Measurements from ENCODE around the gene TLE5. TPM values are rescaled to one million over a fixed set of nuclear protein-coding genes. Genes with fewer than 3 reads are reported as not detected.
A peak's percentile ranks its signal among the peaks of the same experiment; 100 is the strongest.

The TLE5 gene
- total RNA-seq, 1 experiment from 2014 or later: 360 TPM

- TF ChIP-seq EZH2 (IDR thresholded peaks at IDR 0.05; ENCODE audit: borderline replicate concordance, low read depth, low read length, poor library complexity, severe bottlenecking): no peak
- TF ChIP-seq, protein P1, sequence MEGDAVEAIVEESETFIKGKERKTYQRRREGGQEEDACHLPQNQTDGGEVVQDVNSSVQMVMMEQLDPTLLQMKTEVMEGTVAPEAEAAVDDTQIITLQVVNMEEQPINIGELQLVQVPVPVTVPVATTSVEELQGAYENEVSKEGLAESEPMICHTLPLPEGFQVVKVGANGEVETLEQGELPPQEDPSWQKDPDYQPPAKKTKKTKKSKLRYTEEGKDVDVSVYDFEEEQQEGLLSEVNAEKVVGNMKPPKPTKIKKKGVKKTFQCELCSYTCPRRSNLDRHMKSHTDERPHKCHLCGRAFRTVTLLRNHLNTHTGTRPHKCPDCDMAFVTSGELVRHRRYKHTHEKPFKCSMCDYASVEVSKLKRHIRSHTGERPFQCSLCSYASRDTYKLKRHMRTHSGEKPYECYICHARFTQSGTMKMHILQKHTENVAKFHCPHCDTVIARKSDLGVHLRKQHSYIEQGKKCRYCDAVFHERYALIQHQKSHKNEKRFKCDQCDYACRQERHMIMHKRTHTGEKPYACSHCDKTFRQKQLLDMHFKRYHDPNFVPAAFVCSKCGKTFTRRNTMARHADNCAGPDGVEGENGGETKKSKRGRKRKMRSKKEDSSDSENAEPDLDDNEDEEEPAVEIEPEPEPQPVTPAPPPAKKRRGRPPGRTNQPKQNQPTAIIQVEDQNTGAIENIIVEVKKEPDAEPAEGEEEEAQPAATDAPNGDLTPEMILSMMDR (conservative IDR thresholded peaks at IDR 0.05; ENCODE audit: low read depth, low read length): no peak
- H3K4me1 ChIP-seq (ENCODE audit: insufficient read depth, low read length, poor library complexity, severe bottlenecking): peaks cover 16% of the 10 kb centered on the region
- no peak for DNase-seq (ENCODE audit: low spot score)
- no peaks in the 10 kb centered on the region for H3K27me3 ChIP-seq (replicated peaks; ENCODE audit: insufficient read depth, low read depth, low read length, poor library complexity)
- ChIA-PET CTCF (no interaction called here), POLR2A (ENCODE audit: low non-redundant PET) (interaction anchor here (0.5 kb wide), 1 partner anchor 783 kb away, joined by 4 read pairs; the partner anchor contains the start of gene ATCAY)
- intact Hi-C loops (cut with micrococcal nuclease; ENCODE audit: unreplicated experiment): no loop called here
- H3K36me3 ChIP-seq (ENCODE audit: insufficient read depth, low read length, poor library complexity, severe bottlenecking): no peaks in the 10 kb centered on the region
- no peak overlapping the region for H3K27ac ChIP-seq (ENCODE audit: low read depth, low read length, poor library complexity, severe bottlenecking)
- no peak overlapping the region for H3K4me3 ChIP-seq (ENCODE audit: low read depth, low read length, poor library complexity, severe bottlenecking)
- BruUV-seq (replicated peaks): no TSS peak
- H3K9me3 ChIP-seq (ENCODE audit: low read depth, low read length, poor library complexity, severe bottlenecking): no peaks in the 10 kb centered on the region
Measured at GRCh38 chr19:3097442-3097871, 35.2 kb upstream of the TLE5 start.

- intact Hi-C loops (cut with micrococcal nuclease; ENCODE audit: unreplicated experiment): no loop called here
- H3K27me3 ChIP-seq (replicated peaks; ENCODE audit: insufficient read depth, low read depth, low read length, poor library complexity): no peaks in the 10 kb centered on the region
- ChIA-PET CTCF (no interaction called here), POLR2A (ENCODE audit: low non-redundant PET) (no interaction called here)
- no peaks in the 10 kb centered on the region for H3K9me3 ChIP-seq (ENCODE audit: low read depth, low read length, poor library complexity, severe bottlenecking)
- H3K4me1 ChIP-seq (ENCODE audit: insufficient read depth, low read length, poor library complexity, severe bottlenecking): peaks cover 16% of the 10 kb centered on the region
- no peaks in the 10 kb centered on the region for H3K36me3 ChIP-seq (ENCODE audit: insufficient read depth, low read length, poor library complexity, severe bottlenecking)
- no peak overlapping the region for H3K4me3 ChIP-seq (ENCODE audit: low read depth, low read length, poor library complexity, severe bottlenecking)
- no peak for TF ChIP-seq EZH2 (IDR thresholded peaks at IDR 0.05; ENCODE audit: borderline replicate concordance, low read depth, low read length, poor library complexity, severe bottlenecking)
- TF ChIP-seq, protein P1 (conservative IDR thresholded peaks at IDR 0.05; ENCODE audit: low read depth, low read length): no peak
- no TSS peak for BruUV-seq (replicated peaks)
- DNase-seq (ENCODE audit: low spot score): no peak
- no peak overlapping the region for H3K27ac ChIP-seq (ENCODE audit: low read depth, low read length, poor library complexity, severe bottlenecking)
Measured at GRCh38 chr19:3096902-3097326, 34.6 kb upstream of the TLE5 start.

- CTCF ChIA-PET: no interaction called here
- H3K27ac ChIP-seq (ENCODE audit: low read depth, low read length, poor library complexity, severe bottlenecking): no peak overlapping the region
- no peaks in the 10 kb centered on the region for H3K9me3 ChIP-seq (ENCODE audit: low read depth, low read length, poor library complexity, severe bottlenecking)
Measured at GRCh38 chr19:3096267-3096901, 34.1 kb upstream of the TLE5 start.

More at GRCh38 chr19:3096267-3096901, 34.1 kb upstream of the TLE5 start:
- intact Hi-C loops (cut with micrococcal nuclease; ENCODE audit: unreplicated experiment): no loop called here
- BruUV-seq (replicated peaks): TSS peak; percentile 30
- Histone ChIP-seq H3K27me3 (replicated peaks; ENCODE audit: insufficient read depth, low read depth, low read length, poor library complexity) (no peaks in the 10 kb centered on the region), H3K36me3 (ENCODE audit: insufficient read depth, low read length, poor library complexity, severe bottlenecking) (no peaks in the 10 kb centered on the region), H3K4me3 (ENCODE audit: low read depth, low read length, poor library complexity, severe bottlenecking) (peak overlapping the region; percentile 96), H3K4me1 (ENCODE audit: insufficient read depth, low read length, poor library complexity, severe bottlenecking) (peaks cover 16% of the 10 kb centered on the region)
- POLR2A ChIA-PET (ENCODE audit: low non-redundant PET): no interaction called here
- no peak for DNase-seq (ENCODE audit: low spot score)
- no peak for TF ChIP-seq EZH2 (IDR thresholded peaks at IDR 0.05; ENCODE audit: borderline replicate concordance, low read depth, low read length, poor library complexity, severe bottlenecking)
- TF ChIP-seq, protein P1 (conservative IDR thresholded peaks at IDR 0.05; ENCODE audit: low read depth, low read length): no peak

All from A673 (cell line).